ENCODE data around the gene KRT72. TPM values are rescaled to one million over a fixed set of nuclear protein-coding genes. Genes with fewer than 3 reads are reported as not detected.

The KRT72 gene
- total RNA-seq, 1 experiment from 2014 or later = not detected

DNA sequence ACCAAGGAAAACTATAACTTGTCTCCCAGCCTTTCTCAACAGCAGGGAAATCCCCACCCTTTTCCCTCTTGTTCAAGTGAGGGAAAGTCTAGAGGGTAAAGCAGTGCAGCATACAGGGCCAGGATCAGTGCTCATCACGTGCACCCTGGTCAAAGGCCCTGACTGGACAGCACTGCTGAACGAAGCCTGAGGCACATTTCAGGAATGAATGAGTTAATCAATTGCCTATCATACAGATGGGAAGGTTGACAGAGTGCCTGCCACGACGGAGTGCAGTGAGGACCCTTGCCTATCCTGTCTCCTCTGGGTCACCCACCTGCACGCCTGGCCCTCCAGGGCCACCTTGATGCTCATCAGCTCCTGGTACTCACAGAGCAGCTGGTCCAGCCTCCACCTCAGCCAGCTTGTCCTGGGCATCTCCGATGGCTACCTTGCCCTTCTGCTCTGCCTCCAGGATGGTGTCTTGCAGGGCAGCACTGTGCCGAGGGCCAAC, 28.8 kb upstream of the KRT72 start:
- DNase-seq (ENCODE audit: low spot score) = no peak

DNA sequence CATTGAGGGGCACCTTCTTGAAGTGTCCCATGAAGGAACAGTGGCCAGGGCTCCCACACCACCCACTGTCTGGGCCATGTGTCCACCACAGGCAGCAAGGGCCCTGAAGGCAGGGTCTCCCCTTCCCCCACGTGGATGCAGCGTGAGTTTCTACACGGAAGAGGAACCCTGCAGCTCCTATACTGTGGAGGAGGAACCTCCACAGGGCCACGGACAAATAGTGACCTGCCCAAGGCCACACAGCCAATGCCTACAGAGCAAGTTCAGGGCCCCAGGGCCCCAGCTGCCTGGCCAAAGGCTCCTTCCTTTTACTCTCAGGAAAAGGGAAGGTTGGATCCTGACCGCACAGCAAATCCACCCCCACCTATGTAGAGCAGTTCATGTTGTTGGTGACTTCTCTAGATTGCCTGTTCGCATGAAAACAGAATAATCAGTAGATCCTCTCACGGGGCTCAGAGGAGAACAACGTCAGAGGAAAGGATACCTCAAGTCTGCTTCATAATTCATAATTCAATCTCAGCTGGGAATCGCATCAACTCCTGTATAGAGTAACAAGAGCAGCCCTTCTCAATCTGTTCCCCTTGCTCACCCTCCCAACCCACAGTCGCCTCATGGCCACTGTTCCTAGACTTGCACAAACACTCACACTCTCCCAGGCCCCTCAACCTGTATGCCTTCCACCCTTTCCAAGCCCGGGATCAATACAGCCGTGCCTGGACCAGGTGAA, 28.2 kb upstream of the KRT72 start:
- no peak for DNase-seq (ENCODE audit: low spot score)

- DNase-seq (ENCODE audit: low spot score) = no peak
Observed at GRCh38 chr12:52628841-52629240, 27.6 kb upstream of the KRT72 start.

- DNase-seq (ENCODE audit: low spot score) = no peak
Observed at GRCh38 chr12:52628111-52628507, 26.8 kb upstream of the KRT72 start.

- no peak for DNase-seq (ENCODE audit: low spot score)
Observed at GRCh38 chr12:52627395-52628110, 26.3 kb upstream of the KRT72 start.

DNA sequence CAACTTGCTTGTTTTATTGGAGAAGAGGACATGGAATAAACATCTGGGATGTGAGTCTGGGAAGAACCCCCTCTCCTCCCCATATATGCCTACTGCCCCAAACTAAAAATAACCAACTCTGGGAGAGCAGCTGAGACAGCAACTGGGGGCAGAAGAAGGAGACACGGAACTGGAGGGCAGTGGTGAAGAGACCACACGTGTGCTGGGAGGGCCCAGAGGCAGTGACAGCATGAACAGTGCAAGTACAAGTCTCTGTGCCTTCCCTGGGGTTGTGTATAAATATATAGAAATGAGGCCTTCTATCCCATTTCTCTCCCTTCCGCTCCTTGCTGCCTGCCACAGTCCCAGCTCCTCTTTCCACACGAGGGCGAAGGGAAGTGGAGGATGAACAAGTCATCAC, 21.1 kb upstream of the KRT72 start:
- no peak for DNase-seq (ENCODE audit: low spot score)

GRCh38 chr12:52618866-52619265, 17.6 kb upstream of the KRT72 start:
- DNase-seq (ENCODE audit: low spot score) = no peak

DNA sequence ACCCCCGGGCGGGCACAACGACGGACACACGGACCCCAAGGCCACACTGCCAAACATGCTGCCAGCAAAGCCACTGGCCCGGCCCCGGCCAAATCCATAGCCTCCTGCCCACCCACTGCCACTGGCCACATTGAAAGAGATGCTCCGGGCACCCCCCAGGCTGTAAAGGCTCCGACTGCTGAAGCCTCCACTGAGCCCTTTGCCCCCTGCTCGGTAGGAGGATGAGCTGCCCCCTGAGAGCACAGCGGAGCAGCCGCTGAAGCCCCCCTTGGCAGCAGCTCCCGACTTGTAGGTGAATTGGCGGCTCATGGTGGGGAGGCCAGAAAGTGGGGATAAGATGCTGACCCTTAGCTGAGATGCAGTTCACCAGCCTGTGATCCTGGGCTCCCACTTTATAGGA, 17.0 kb upstream of the KRT72 start, which contains the start of gene KRT73:
Gene KRT73 (minus strand): TSS at position 344 of the 400 bp plus-strand sequence. CDS start 35 bp downstream, at position 309.
- no peak for DNase-seq (ENCODE audit: low spot score)

- DNase-seq (ENCODE audit: low spot score) = no peak
Observed at GRCh38 chr12:52617403-52617785, 16.1 kb upstream of the KRT72 start.

- DNase-seq (ENCODE audit: low spot score) = no peak
Observed at GRCh38 chr12:52616680-52617402, 15.6 kb upstream of the KRT72 start.

DNA sequence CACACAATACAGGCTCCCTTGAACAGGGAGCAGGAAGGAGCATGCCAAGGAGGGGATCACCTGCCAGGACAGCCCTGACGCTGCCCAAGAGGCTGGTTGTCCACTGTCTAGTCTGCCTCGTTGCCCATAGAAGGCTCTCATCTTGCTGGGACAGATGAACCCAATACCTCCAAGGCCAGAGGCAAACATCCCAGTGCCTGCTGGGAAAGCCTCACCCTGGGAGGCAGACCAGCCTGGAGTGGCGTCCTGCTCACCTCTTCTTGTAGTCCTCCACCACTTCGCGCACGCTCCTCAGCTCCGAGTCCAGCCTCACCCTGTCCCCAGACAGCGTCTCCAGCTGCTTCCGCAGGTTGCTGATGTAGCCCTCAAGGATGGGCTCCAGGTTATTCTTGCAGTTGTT, 14.6 kb upstream of the KRT72 start:
- DNase-seq (ENCODE audit: low spot score) = no peak

DNA sequence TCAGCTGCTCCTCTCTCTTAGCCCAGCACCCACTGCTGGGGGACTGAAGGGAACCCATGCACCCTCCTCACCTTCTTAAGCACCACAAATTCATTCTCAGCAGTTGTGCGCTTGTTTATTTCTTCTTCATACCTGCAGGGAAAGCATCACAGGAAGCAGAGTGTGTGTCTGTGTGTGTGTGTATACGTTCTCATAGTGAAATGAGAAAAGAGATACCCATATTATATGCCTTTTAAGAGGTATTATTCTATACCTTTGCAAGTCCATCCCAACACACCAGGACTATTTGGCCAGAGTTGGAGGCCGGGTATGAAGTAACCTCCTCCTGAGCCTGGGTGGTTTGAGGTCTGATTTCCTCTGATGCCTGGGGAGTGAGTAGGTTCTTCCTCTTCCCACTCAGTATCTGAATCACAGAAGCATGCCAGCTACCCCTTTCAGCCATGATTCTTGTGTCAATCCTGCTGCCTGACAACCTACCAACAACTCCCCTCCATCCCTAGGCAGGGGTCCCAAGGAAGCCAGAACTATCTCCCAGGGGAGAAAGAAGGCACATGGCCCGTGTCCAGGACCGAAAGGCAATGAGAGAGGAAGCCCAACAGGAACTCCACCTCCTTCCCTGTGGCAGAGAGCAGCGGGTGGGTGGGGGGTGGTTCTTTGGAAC, 14.1 kb upstream of the KRT72 start:
- no peak for DNase-seq (ENCODE audit: low spot score)

GRCh38 chr12:52614381-52615207, 13.3 kb upstream of the KRT72 start:
- DNase-seq (ENCODE audit: low spot score) = no peak

DNA sequence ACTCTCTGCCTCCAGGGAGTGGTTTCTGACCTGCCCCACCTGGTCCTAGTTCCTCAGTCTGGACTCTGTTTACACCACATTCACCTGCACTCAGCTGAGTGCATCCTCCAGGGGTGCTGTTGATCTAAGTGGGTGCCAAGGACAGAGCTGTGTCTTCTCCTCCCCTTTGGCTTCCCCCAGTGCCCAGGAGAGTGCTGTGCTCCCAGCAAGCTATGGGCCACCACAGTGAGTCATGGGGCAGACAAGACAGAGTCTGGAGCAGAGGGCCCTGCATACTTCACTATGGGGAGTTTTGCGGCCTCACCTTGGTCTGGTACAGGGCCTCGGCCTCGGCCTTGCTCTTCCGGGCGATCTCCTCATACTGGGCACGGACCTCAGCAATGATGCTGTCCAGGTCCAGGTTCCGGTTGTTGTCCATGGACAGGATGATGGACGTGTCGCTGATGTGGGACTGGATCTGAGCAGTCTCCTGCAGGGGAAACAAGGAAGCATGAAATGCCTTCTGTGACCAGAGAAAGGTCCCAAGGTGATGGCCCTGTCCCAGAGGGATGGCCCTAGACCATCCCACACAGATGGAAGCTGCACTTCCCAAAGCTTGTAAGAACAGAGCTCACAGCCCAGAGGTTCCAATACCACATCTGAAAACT, 12.2 kb upstream of the KRT72 start:
- DNase-seq (ENCODE audit: low spot score) = no peak

DNA sequence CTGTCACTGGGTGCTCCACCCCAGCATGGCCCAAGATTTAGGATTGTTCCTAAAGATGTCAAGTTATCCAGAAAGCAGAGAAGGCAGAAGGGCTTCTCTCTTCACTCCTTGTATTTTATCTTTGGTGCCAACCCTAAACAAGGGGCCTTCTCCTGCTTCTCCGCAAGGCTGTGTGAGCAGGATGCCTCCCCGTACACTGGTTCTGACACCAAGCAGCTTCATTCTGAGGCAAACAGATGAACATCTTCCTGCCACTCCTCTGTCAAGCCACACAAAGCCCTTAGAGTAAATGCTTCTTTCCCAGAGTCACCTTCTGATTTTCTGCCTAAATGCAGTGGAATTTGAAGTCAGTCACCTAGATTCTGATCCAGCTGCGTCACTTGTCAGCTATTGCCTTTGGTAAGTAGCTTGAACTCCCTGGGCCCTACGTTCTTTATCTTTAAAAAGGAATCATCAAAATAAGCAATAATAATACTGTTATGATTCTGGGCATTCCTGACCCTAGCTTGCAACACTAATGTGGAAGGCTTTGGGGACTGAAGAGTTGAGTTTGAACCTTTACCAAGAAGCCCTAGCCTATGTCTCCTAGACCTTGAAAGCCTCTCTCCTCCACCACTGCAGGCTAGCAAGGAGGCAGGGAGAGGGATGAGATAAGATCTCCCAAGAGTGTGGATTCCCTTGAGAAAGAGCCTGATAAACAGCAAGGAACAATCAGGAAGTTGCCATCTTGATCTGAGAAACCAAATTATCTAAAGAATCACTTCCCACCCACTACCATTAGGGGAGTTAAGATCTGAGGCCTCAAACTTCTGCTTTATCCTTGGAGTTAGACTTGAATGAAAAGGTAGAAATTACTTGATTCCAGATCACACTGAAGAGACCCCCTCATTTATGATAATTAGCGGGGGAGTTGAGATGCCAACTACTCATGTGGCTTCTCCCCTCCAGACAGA, 11.4 kb upstream of the KRT72 start:
- DNase-seq (ENCODE audit: low spot score) = no peak

- DNase-seq (ENCODE audit: low spot score) = no peak
Observed at GRCh38 chr12:52611080-52611468, 9.8 kb upstream of the KRT72 start.

GRCh38 chr12:52608826-52609630, 7.8 kb upstream of the KRT72 start:
- DNase-seq (ENCODE audit: low spot score) = no peak

- no peak for DNase-seq (ENCODE audit: low spot score)
Observed at GRCh38 chr12:52608161-52608560, 6.9 kb upstream of the KRT72 start.
